Activated CD4-positive, alpha-beta T cell treated with anti-CD3 and anti-CD28 coated beads, Interleukin-2, amount 50 U/mL, for 48 hours (primary cell): Measurements from ENCODE around the gene SPRTN.

Source experiments
- DNase-seq, 2 experiments: peaks; one replicate each; pipeline ENCODE4 v3.0.0-alpha.2; 2020

Gene SPRTN

GRCh38 chr1:231383159-231383860, 45.2 kb downstream of the SPRTN start:
- DNase-seq = no peak

GRCh38 chr1:231384696-231385415, 46.8 kb downstream of the SPRTN start:
- DNase-seq = no peak

- no peak for DNase-seq
Observed at GRCh38 chr1:231385416-231385748, 47.3 kb downstream of the SPRTN start.

GRCh38 chr1:231386466-231386865, 48.4 kb downstream of the SPRTN start:
- no peak for DNase-seq

- no peak for DNase-seq
Observed at GRCh38 chr1:231387770-231388669, 49.9 kb downstream of the SPRTN start.

- no peak for DNase-seq
Observed at GRCh38 chr1:231390071-231390470, 52.0 kb downstream of the SPRTN start.

GRCh38 chr1:231392389-231393131, 54.5 kb downstream of the SPRTN start:
- DNase-seq = no peak

GRCh38 chr1:231393668-231394067, 55.6 kb downstream of the SPRTN start:
- DNase-seq = no peak

- DNase-seq = no peak
Observed at GRCh38 chr1:231395076-231395997, 57.2 kb downstream of the SPRTN start.

- DNase-seq = no peak
Observed at GRCh38 chr1:231395998-231396390, 57.9 kb downstream of the SPRTN start.

- no peak for DNase-seq
Observed at GRCh38 chr1:231396643-231397042, 58.5 kb downstream of the SPRTN start.

- no peak for DNase-seq
Observed at GRCh38 chr1:231397886-231398671, 60.0 kb downstream of the SPRTN start.

- DNase-seq = no peak
Observed at GRCh38 chr1:231401478-231401877, 63.4 kb downstream of the SPRTN start.

GRCh38 chr1:231404318-231404717, 66.2 kb downstream of the SPRTN start:
- no peak for DNase-seq
